Vagina (tissue), 2 donors: ENCODE results near the gene OR5D14.

Source experiments
- CTCF ChIP-seq, 3 experiments: fragments of 450-650 bp in 2 of 3; fragments of 200-600 bp in 1 of 3; sonication (generic) in 1 of 3; IDR thresholded peaks; one replicate each; pipeline ENCODE4 v1.5.1; 2017 to 2019; ENCODE audit warnings: antibody characterized with exemption in 3 of 3, mild to moderate bottlenecking in 2 of 3, moderate library complexity in 2 of 3
- POLR2AphosphoS5 ChIP-seq, 2 donors: sonication (generic); formaldehyde crosslinking; IDR thresholded peaks; one replicate each; pipeline ENCODE4 v1.9.0; 2017; ENCODE audit warnings: antibody characterized with exemption in 2 of 2, mild to moderate bottlenecking in 2 of 2, low read depth in 1 of 2; ENCODE audit not compliant: insufficient read depth in 1 of 2

DNA sequence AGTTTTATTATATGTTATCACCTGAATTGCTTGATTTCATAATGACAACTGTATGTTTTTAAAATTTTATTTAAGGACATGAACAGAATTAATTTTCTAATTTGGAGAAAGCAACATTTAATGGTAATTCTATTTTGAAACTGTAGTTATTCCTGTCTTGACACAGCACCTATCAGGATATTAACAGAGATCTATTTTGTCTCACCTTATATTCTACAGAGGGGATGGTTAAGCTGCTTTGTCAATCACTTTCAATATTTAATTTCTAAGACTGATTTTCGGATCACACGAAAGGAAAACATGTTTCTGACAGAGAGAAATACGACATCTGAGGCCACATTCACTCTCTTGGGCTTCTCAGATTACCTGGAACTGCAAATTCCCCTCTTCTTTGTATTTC is 43.1 kb downstream of the OR5D14 start, which contains the start of gene OR5D16:
- TF ChIP-seq CTCF (IDR thresholded peaks at IDR 0.05) (no peak), POLR2AphosphoS5 (IDR thresholded peaks at IDR 0.05; ENCODE audit: insufficient read depth in 1 of 2, low read depth in 1 of 2) (no peak)
